IMR-90 (cell line): ENCODE results near the gene FIBCD1.

Experiments used
- BHLHE40 ChIP-seq: fragments of 150-350 bp; IDR thresholded peaks from 2 replicates; pipeline ENCODE4 v1.6.1; 2016; ENCODE audit warnings: mild to moderate bottlenecking, low read depth, low read length
- CEBPB ChIP-seq: IDR thresholded peaks from 2 replicates; pipeline ENCODE4 v1.6.1; 2012; ENCODE audit warnings: low read depth, low read length, improper control_type of control experiment
- CHD1 ChIP-seq: IDR thresholded peaks from 2 replicates; pipeline ENCODE4 v1.6.1; 2012; ENCODE audit warnings: low read depth, low read length, improper control_type of control experiment
- CTCF ChIP-seq: conservative IDR thresholded peaks from 2 replicates; pipeline ENCODE4 v1.5.1; 2012; ENCODE audit warnings: mild to moderate bottlenecking, low read depth, low read length, improper control_type of control experiment
- FOS ChIP-seq: fragments of 150-350 bp; IDR thresholded peaks from 2 replicates; pipeline ENCODE4 v1.6.1; 2016; ENCODE audit warnings: low read depth, low read length
- MXI1 ChIP-seq: IDR thresholded peaks from 2 replicates; pipeline ENCODE4 v1.6.1; 2012; ENCODE audit warnings: low read depth, mild to moderate bottlenecking, low read length, moderate library complexity, borderline replicate concordance
- NFE2L2 ChIP-seq: fragments of 150-350 bp; IDR thresholded peaks from 2 replicates; pipeline ENCODE4 v1.6.1; 2016; ENCODE audit warnings: low read depth, mild to moderate bottlenecking, low read length
- POLR2A ChIP-seq: IDR thresholded peaks from 2 replicates; pipeline ENCODE4 v1.6.1; 2012; ENCODE audit warnings: mild to moderate bottlenecking, low read depth, low read length
- RAD21 ChIP-seq: IDR thresholded peaks from 2 replicates; pipeline ENCODE4 v1.6.1; 2012; ENCODE audit warnings: low read length, improper control_type of control experiment
- RCOR1 ChIP-seq: IDR thresholded peaks from 2 replicates; pipeline ENCODE4 v1.6.1; 2012; ENCODE audit warnings: mild to moderate bottlenecking, low read length, improper control_type of control experiment; ENCODE audit not compliant: insufficient replicate concordance
- RFX5 ChIP-seq: IDR thresholded peaks from 2 replicates; pipeline ENCODE4 v1.8.0; 2012; ENCODE audit warnings: low read depth, mild to moderate bottlenecking, low read length, moderate library complexity
- TF ChIP-seq, protein P1 (sequence below): fragments of 150-350 bp; IDR thresholded peaks from 2 replicates; pipeline ENCODE4 v1.6.1; 2017; ENCODE audit warnings: mild to moderate bottlenecking, antibody characterized with exemption, low read length, low read depth

DNA sequence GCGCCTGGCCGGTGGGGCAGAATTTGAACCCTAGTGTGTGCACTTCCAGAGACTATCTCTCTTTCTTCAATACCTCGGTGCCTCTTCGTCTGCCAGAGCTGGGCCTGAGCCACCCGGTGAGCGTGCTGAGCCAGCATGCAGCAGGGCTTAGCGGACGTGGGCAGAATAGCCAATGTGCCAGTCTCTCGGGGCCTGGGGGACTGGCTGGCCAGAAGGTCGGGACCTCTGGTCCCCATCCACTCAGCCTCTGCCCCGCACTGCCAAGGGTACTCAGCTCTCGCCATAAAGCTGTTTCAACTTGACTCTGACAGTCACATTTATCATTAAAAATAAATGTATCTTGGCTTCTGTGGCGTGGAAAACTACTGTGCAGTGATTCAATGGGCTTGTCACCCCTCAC lies 4.2 kb upstream of the FIBCD1 start:
- TF ChIP-seq CTCF, result no peak
- no peak for TF ChIP-seq FOS
- no peak for TF ChIP-seq POLR2A
- TF ChIP-seq, protein P1, sequence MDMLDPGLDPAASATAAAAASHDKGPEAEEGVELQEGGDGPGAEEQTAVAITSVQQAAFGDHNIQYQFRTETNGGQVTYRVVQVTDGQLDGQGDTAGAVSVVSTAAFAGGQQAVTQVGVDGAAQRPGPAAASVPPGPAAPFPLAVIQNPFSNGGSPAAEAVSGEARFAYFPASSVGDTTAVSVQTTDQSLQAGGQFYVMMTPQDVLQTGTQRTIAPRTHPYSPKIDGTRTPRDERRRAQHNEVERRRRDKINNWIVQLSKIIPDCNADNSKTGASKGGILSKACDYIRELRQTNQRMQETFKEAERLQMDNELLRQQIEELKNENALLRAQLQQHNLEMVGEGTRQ, result no peak
- TF ChIP-seq CHD1, result no peak
- TF ChIP-seq RAD21, result no peak
- no peak for TF ChIP-seq CEBPB
- no peak for TF ChIP-seq MXI1
- no peak for TF ChIP-seq RFX5
- no peak for TF ChIP-seq BHLHE40
- no peak for TF ChIP-seq RCOR1
- TF ChIP-seq NFE2L2, result no peak
